ENCODE data around the gene GPHA2.

Gene GPHA2

GRCh38 chr11:64888729-64889511 lies 46.8 kb downstream of the GPHA2 start:
- no peak for DNase-seq

GRCh38 chr11:64888406-64888728 lies 47.3 kb downstream of the GPHA2 start:
- no peak for DNase-seq

GRCh38 chr11:64887757-64888405 lies 47.8 kb downstream of the GPHA2 start:
- DNase-seq, result peak; percentile 76

DNA sequence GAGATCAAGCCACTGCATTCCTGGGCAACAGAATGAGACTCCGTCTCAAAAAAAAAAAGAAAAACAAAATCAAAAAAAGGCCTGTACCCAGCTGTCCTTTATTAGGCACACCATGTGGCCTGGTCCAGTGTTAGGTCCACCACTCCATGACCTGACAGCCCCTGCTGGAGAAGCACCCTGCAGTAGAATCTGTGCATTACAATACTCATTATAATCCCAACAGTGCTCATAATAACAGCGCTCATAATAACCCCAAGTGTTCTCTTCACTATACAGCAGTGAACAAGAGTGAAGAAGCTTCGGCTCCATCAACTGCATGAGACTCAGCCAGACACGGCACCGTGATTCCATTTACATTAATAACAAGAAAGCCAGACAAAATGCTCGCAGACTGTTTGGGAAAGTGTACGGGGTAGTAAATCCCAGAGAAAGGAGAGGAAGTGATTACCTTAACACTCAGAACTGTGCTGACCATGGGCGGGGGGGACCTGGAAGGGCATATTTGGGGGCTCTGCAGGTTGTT lies 48.4 kb downstream of the GPHA2 start:
- no peak for DNase-seq

- no peak for DNase-seq
Observed at GRCh38 chr11:64885367-64886286, 50.1 kb downstream of the GPHA2 start.

All from activated CD4-positive, alpha-beta T cell treated with anti-CD3 and anti-CD28 coated beads for 1 hour (primary cell).